ENCODE measurements around the gene UNCX. TPM values are rescaled to one million over a fixed set of nuclear protein-coding genes. Genes with fewer than 3 reads are reported as not detected.

The UNCX gene
- total and polyA plus RNA-seq, 2 of the 8 experiments (the other 6 are each of a cell fraction or from before 2014, with no cell fraction given) = not detected

- H3K79me1 ChIP-seq (ENCODE audit: low read depth, low read length) = no peaks in the 10 kb centered on the region
- no peak overlapping the region for H4K8ac ChIP-seq (ENCODE audit: extremely low read depth, insufficient read depth, low read length)
- H3K23ac ChIP-seq (ENCODE audit: insufficient read length) = no peak overlapping the region
- H3K4ac ChIP-seq (replicated peaks; ENCODE audit: insufficient read length, low read depth, low read length) = no peak overlapping the region
- no peaks in the 10 kb centered on the region for H3K9me3 ChIP-seq (ENCODE audit: insufficient read depth in 2 of 2, low read depth in 1 of 2, low read length in 1 of 2)
- H2BK5ac ChIP-seq (ENCODE audit: low read depth, low read length) = no peak overlapping the region
- no peaks in the 10 kb centered on the region; the same call in 1 of the 2 replicates for H3K23me2 ChIP-seq (ENCODE audit: low read depth, low read length)
- DNase-seq (ENCODE audit: low read depth in 1 of 2, low spot score in 2 of 2) (no peak), FAIRE-seq (no peak)
- ChIA-PET POLR2A (ENCODE audit: partially characterized antibody) (interaction anchor here (0.8 kb wide), 1 partner anchor 283 kb away, joined by 3 read pairs; no protein-coding TSS in a partner anchor), CTCF (ENCODE audit: partially characterized antibody) (interaction anchor here (0.7 to 3.3 kb wide), 6 partner anchors 12 to 118 kb away, joined by 3 to 18 read pairs (median 4); no protein-coding TSS in a partner anchor)
- peaks cover 0 to 11% (median 0%) of the 10 kb centered on the region in 4 experiments; a peak in 1 of 8 replicates for H3K36me3 ChIP-seq (ENCODE audit: control insufficient read depth in 2 of 4, insufficient read depth in 4 of 4, low read length in 3 of 4)
- no peak overlapping the region for H3K14ac ChIP-seq (ENCODE audit: insufficient read length)
- no peak overlapping the region for H3K56ac ChIP-seq (replicated peaks; ENCODE audit: insufficient read length, low read depth, low read length)
- H2BK20ac ChIP-seq (ENCODE audit: low read length) = no peak overlapping the region
- H4K91ac ChIP-seq (replicated peaks; ENCODE audit: insufficient read length, low read length) = no peak overlapping the region
- H4K5ac ChIP-seq (ENCODE audit: insufficient read length, low read depth, low read length) = no peak overlapping the region
- peaks cover 40 to 54% (median 52%) of the 10 kb centered on the region in 4 experiments for H3K27me3 ChIP-seq (replicated peaks in 1 of 4; ENCODE audit: control insufficient read depth in 3 of 4, extremely low read depth in 1 of 4, insufficient read depth in 3 of 4, low read length in 3 of 4)
- no peak overlapping the region for H3K4me3 ChIP-seq (ENCODE audit: extremely low read depth in 1 of 4, insufficient read depth in 2 of 4, low read depth in 3 of 4, low read length in 4 of 4)
- no peak overlapping the region for H3K9ac ChIP-seq (replicated peaks in 1 of 4; ENCODE audit: extremely low read depth in 1 of 4, low read depth in 3 of 4, low read length in 3 of 4)
- H2BK15ac ChIP-seq (ENCODE audit: low read length) = no peak overlapping the region
- H2AFZ ChIP-seq (ENCODE audit: low read length) = no peak overlapping the region
- no peak overlapping the region for H2BK12ac ChIP-seq (ENCODE audit: low read depth, low read length)
- no peak overlapping the region for H2BK120ac ChIP-seq (replicated peaks; ENCODE audit: low read depth, low read length)
- H3K18ac ChIP-seq (ENCODE audit: extremely low read depth, low read length) = no peak overlapping the region
- H2AK5ac ChIP-seq (ENCODE audit: low read depth, low read length) = no peak overlapping the region
- no peak overlapping the region for H3K4me2 ChIP-seq (ENCODE audit: insufficient read depth in 1 of 2, low read depth in 2 of 2, low read length in 2 of 2)
- WGBS, 2 experiments (ENCODE audit: extremely low coverage in 1 of 2, insufficient coverage in 1 of 2, insufficient read length in 1 of 2, insufficient replicate concordance in 2 of 2, low coverage in 1 of 2, low lambda C conversion rate in 2 of 2, missing lambda C conversion rate in 1 of 2) = 95% methylated on average over 8 of the region's 8 CpGs; no CpG with 5 or more reads in 1 of the 2 experiments
- H3K79me2 ChIP-seq (ENCODE audit: control insufficient read depth in 1 of 2, insufficient read depth in 2 of 2, low read length in 2 of 2) = no peaks in the 10 kb centered on the region
- H3K4me1 ChIP-seq (replicated peaks in 1 of 4; ENCODE audit: control insufficient read depth in 3 of 4, insufficient read depth in 4 of 4, low read length in 3 of 4) = peaks cover 0 to 22% (median 16%) of the 10 kb centered on the region in 4 experiments; a peak in 6 of 7 replicates
- H3K27ac ChIP-seq (ENCODE audit: low read depth, low read length) = no peak overlapping the region
- peaks cover 0 to 8% of the 10 kb centered on the region in 2 experiments for H4K20me1 ChIP-seq (replicated peaks in 1 of 2; ENCODE audit: control insufficient read depth in 1 of 2, insufficient read depth in 2 of 2, low read length in 2 of 2)
- no peak for TF ChIP-seq E2F6 (IDR thresholded peaks at IDR 0.05)
- TF ChIP-seq ATF3 (IDR thresholded peaks at IDR 0.05; ENCODE audit: insufficient read depth, low read depth, low read length) = no peak
- TF ChIP-seq SP1 (IDR thresholded peaks at IDR 0.05; ENCODE audit: low read depth, low read length) = no peak
- TF ChIP-seq SUZ12 (IDR thresholded peaks at IDR 0.05; ENCODE audit: low read length) = no peak
- TF ChIP-seq CBX5 (IDR thresholded peaks at IDR 0.05; ENCODE audit: low read depth, low read length) = no peak
- no peak for TF ChIP-seq BCL11A (IDR thresholded peaks at IDR 0.05; ENCODE audit: low read depth in 2 of 2, low read length in 2 of 2)
- no peak for TF ChIP-seq TAF7 (optimal IDR thresholded peaks at IDR 0.05; ENCODE audit: borderline replicate concordance, low read depth, low read length)
- TF ChIP-seq RAD21 (IDR thresholded peaks at IDR 0.05 in 1 of 2, conservative IDR thresholded peaks at IDR 0.05 in 1 of 2; ENCODE audit: low read depth in 2 of 2, low read length in 2 of 2) = no peak
- TF ChIP-seq EP300 (IDR thresholded peaks at IDR 0.05; ENCODE audit: borderline replicate concordance in 1 of 2, low read depth in 2 of 2, low read length in 2 of 2) = no peak
- no peak for TF ChIP-seq BACH1 (IDR thresholded peaks at IDR 0.05; ENCODE audit: low read length)
- TF ChIP-seq USF2 (IDR thresholded peaks at IDR 0.05; ENCODE audit: low read length) = no peak
Observed at GRCh38 chr7:1250901-1251300, 18.2 kb downstream of the UNCX start.
